ENCODE measurements around the gene BSPRY.

DNA sequence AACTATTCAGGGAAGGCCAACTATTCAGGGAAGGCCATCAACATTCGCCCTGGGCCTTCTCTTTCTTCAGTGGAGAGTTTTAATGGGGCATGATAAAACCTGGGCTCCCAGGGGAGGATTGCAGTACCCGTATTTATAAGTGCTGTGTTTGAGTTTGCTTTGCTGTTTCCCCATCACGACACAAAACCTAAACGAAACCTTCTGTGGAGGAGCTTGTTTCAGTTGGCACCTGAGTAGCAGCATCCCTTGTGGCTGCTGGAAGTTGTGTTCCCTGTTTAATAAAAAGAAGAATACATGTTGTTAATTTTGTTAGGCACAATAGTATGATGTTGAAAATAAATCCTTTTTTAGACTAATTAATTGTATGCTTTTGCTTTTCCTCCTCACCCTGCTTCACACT lies 17.6 kb upstream of the BSPRY start:
- TF ChIP-seq, protein P1, sequence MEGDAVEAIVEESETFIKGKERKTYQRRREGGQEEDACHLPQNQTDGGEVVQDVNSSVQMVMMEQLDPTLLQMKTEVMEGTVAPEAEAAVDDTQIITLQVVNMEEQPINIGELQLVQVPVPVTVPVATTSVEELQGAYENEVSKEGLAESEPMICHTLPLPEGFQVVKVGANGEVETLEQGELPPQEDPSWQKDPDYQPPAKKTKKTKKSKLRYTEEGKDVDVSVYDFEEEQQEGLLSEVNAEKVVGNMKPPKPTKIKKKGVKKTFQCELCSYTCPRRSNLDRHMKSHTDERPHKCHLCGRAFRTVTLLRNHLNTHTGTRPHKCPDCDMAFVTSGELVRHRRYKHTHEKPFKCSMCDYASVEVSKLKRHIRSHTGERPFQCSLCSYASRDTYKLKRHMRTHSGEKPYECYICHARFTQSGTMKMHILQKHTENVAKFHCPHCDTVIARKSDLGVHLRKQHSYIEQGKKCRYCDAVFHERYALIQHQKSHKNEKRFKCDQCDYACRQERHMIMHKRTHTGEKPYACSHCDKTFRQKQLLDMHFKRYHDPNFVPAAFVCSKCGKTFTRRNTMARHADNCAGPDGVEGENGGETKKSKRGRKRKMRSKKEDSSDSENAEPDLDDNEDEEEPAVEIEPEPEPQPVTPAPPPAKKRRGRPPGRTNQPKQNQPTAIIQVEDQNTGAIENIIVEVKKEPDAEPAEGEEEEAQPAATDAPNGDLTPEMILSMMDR (IDR thresholded peaks at IDR 0.05): no peak
- no peak for TF ChIP-seq EZH2 (IDR thresholded peaks at IDR 0.05; ENCODE audit: borderline replicate concordance, insufficient read depth, low read depth, low read length, poor library complexity, severe bottlenecking)

Data from B cell (primary cell).